GM21515 (cell line): ENCODE results near the gene FNDC11.
"Not testable (repeated sequence)": the region's sequence is repeated elsewhere in the genome, so short reads cannot be mapped to it uniquely, and the experiment has no call there.

Experiments used
- ATAC-seq: cut with Tn5 transposase; IDR thresholded peaks from one replicate; pipeline ENCODE4 v1.9.1; 2021; ENCODE audit not compliant: unreplicated experiment

Gene FNDC11

DNA sequence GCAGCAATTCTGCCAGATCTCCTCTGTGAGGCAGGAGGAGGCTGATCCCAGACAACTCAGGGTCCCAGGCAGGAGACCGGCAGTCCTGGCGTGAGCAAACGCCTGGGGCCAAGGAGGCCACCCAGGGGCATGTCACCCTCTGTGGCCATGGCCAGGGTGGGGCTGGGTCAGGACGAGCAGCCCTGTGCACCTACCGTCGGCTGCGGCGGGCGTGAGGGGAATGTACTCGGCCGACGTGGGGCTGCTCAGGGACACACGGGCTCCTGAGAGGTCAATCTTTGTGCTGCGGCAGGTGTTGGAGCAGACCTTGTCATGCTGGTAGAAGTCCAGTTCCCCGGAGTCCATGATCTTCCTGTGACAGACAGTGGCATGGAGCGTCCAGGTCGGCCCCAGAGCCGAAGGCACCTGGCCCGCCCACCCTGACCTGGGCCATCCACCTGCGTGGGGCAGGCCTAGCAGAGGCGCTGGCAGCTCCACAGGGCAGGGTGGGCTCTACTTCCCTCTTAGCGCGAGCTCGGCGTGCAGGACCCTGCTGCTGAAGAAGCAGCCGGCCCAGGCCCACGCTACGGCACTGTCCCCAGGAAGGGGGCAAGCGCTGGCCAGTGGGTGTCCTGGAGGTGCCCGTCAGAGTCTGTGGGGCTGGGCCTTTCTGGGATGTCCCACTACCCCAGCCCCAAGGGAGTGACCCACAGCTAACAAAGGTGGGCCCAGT is 41.6 kb downstream of the FNDC11 start:
- ATAC-seq, result no peak

DNA sequence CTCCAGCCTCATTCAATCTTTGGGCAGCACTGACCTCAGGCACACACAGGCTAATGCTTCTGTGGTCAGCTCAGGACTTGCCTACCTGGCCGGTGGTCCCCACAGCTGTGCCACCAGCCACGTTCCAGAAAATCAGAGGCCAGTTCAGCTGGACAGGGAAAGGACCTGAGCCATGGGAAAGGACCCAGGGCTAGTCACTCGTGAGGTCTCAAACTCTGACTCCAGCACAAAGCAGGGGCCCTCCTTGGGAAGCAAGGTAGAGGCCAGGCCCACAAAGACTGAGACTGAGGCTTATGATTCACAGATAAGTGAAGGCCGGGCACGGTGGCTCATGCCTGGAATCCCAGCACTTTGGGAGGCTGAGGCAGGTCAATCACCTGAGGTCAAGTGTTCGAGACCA is 42.5 kb downstream of the FNDC11 start:
- ATAC-seq, result no peak

DNA sequence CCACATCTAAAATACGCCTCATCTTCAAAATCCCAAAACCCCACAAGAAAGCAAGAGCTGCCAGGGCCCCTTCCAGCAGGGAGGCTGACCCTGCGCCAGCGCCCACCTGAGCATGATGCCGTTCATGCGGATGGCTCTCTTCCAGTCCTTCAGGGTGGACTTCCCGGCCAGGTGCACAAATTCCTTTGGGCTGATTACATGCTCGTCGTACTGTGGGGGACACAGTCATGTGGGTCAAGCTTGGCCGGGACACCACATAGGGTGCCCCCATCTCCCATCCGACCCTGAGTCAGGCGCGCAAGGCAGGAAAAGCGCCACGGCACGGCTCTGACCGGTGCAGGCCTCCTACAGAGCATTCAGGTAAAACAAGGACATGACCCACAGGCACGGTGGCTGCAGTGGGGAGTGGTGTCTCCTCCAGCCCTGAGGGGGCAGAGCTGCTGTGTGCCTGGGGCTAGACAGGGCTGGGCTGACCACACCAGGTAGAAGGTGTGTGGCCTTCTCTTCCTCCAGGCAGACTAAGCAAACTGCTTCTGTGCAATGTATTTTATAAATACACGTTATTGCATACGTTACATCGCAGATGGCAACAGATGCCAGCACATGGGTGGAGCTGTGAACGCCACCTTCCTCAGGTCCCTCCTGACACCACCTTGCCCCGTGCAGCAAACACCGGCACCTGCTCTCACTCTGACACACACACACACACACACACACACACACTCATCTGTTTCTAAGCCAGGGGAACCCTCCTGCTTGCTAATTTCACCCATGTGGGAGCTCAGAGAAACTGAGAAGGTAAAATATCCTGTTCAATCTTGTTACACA is 43.9 kb downstream of the FNDC11 start:
- no peak for ATAC-seq

DNA sequence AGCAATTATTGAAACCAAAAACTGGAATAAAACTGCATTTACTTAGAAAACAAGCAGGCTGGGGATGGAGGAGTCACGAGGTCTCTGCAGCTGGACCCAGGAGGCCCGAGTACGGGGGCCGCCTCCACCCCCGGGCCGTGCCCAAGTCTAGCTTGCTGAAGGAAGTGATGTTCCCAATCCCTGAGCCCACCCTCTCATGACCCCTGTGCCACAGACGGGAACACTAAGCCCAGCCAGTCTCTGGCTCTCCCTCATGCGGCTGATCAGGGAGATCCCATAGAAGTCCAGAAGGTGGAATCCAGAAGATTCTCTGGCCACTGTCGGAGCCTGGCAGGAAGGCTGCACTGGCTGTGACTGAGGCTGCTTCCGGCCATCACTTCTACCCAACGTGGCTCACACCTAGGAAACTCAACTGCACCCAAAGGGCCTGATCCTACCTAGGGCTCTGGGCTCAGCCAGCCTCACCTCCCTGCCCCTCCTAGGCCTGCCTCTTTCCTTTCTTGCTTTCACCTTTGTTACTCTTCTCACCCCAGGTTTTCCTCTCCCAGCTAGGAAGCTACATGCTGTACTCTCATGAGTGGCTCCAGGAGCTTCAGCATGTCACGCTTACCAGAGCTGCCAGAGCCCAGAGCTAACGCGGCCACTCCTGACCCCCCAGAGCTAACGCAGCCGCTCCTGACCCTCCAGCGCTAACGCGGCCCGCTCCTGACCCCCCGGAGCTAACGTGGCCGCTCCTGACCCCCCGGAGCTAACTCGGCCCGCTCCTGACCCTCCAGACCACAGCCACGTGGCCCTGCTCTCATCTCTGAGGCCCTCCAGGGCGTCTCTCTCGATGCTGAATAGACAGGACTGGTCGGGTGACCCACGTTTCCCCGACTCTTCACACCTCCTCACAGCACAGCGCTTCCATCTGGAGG is 44.8 kb downstream of the FNDC11 start:
- no peak for ATAC-seq

DNA sequence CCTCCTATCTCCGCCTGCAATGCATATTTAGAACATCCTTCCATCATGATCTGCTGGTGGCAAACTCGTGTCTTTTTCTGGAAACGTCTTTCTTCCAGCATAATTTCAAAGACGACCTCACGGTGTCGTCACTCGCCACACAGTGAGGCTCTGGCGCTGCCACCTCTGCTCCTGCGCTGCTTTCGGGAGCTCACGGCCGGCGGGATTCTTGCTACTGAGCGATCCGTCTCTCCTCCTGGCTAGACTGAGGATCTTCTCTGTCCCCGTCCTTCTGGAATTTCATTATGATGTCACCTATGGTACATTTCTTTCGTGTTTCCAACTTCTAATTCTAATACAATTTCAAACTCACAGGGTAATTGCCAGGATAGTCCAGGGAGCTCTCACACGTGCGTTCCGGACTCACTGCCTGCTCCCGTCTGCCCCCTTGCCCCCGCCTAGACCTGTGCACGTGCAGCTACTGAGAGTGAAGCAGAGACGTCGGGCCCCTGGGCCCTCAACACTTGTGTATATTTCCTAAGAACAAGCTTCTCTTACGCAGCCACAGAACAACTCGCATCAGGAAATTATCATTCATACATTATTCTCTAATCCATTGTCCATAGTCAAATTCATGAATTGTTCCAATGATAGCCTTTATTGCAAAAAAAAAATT is 45.6 kb downstream of the FNDC11 start:
- ATAC-seq, result no peak

- not testable (repeated sequence) for ATAC-seq
Measured at GRCh38 chr20:63601679-63602078, 47.7 kb downstream of the FNDC11 start.

GRCh38 chr20:63602321-63602720 is 48.4 kb downstream of the FNDC11 start:
- ATAC-seq, result no peak
